ENCODE measurements around the gene CASZ1. TPM values are rescaled to one million over a fixed set of nuclear protein-coding genes. Genes with fewer than 3 reads are reported as not detected.

The CASZ1 gene
- polyA plus RNA-seq, 2 of the 4 experiments (the other 2 are of a cell fraction): 0.52 to 1.2 TPM

DNA sequence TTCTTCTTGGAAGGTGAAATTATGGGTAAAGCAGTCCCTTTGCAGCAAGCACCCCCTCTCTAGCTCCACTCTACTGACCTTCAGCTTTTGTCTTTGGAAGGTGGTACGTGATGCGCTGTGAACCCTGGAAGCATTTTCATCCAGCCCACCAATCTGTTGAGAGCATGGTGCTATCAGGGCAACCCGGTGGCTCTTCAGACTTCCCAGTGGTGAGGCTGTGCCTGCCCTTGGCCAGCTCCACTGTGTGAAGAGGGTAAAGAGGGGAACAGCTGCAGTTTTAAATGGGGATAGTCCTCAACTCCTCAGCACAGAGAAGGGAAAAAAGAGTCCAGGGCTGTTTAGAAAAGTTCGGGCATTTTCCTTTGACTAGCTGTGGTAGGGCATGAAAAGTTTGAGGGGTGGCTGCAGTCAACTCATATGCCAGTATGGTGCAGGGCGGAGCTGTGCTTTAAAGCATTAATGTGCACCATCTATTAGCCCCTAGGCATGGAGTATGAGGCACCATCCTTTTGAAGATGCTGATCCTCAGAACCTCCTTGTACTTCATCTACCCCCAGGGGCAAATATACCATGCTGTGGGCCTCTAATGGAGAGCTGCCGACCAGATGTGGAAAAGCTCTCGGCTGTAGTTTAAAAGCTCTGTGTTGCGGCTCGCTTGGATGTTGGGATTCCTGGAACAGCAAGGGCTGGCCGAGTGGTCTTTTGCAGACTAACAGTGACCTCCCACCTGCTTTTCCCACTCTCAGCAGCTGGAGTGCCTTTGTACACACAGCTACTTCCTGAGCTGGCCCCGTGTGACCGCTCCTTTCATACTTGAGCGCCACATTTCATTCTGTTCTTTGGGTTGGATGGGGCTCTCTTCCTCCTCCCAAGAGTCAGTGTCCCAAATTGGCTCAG lies 198.7 kb downstream of the CASZ1 start:
- POLR2A ChIA-PET: no interaction called here
- DNase-seq (ENCODE audit: low read depth in 1 of 2, low spot score in 1 of 2) (no peak), ATAC-seq (no peak), FAIRE-seq (no peak)
- peaks cover 59% of the 10 kb centered on the region for H3K4me1 ChIP-seq
- CTCF ChIA-PET: interaction anchor here (0.7 to 0.9 kb wide), 2 partner anchors 269 to 440 kb away, joined by 3 read pairs; no protein-coding TSS in a partner anchor
- peak overlapping the region; percentile 79 for H3K4me2 ChIP-seq
- no peak overlapping the region for H3K4me3 ChIP-seq
- no peak for TF ChIP-seq HEYL (CRISPR knock-in tag; IDR thresholded peaks at IDR 0.05)
- TF ChIP-seq ZSCAN20 (CRISPR knock-in tag; IDR thresholded peaks at IDR 0.05): no peak
- TF ChIP-seq HOXA7 (CRISPR knock-in tag; IDR thresholded peaks at IDR 0.05): no peak
- TF ChIP-seq, protein P1, sequence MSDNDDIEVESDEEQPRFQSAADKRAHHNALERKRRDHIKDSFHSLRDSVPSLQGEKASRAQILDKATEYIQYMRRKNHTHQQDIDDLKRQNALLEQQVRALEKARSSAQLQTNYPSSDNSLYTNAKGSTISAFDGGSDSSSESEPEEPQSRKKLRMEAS (IDR thresholded peaks at IDR 0.05): no peak
- TF ChIP-seq POLR2AphosphoS2 (conservative IDR thresholded peaks at IDR 0.05; ENCODE audit: low read length): no peak
- TF ChIP-seq MAZ (IDR thresholded peaks at IDR 0.05; ENCODE audit: borderline replicate concordance, low read depth, low read length): no peak
- TF ChIP-seq RNF2 (IDR thresholded peaks at IDR 0.05; ENCODE audit: borderline replicate concordance, low read depth): no peak
- TF ChIP-seq CEBPB (IDR thresholded peaks at IDR 0.05): no peak
- no peak for TF ChIP-seq KDM5A (IDR thresholded peaks at IDR 0.05)
- no peak for TF ChIP-seq CHD2 (IDR thresholded peaks at IDR 0.05; ENCODE audit: low read length, partially characterized antibody)
- no peak for TF ChIP-seq ZNF302 (CRISPR knock-in tag; IDR thresholded peaks at IDR 0.05)
- no peak for TF ChIP-seq NR3C1 (IDR thresholded peaks at IDR 0.05)
- no peak for TF ChIP-seq NPAS2 (CRISPR knock-in tag; IDR thresholded peaks at IDR 0.05; ENCODE audit: borderline replicate concordance)
- TF ChIP-seq RARB (CRISPR knock-in tag; IDR thresholded peaks at IDR 0.05): no peak
- no peak for TF ChIP-seq SMC3 (IDR thresholded peaks at IDR 0.05)
- no peak for TF ChIP-seq JUN (IDR thresholded peaks at IDR 0.05)
- TF ChIP-seq EHMT2 (IDR thresholded peaks at IDR 0.05; ENCODE audit: low read depth): no peak
- no peak for TF ChIP-seq NFE2L2 (conservative IDR thresholded peaks at IDR 0.05; ENCODE audit: low read length)
- TF ChIP-seq CHD4 (IDR thresholded peaks at IDR 0.05; ENCODE audit: borderline replicate concordance): no peak
- no peak for TF ChIP-seq FOSL2 (IDR thresholded peaks at IDR 0.05)
- TF ChIP-seq FOSL2 (CRISPR knock-in tag; IDR thresholded peaks at IDR 0.05): no peak
- H3K27ac ChIP-seq: peak overlapping the region; percentile 88 to 92
- H3K9me3 ChIP-seq: no peaks in the 10 kb centered on the region
- 88% methylated on average over 13 of the region's 13 CpGs for WGBS (ENCODE audit: missing lambda C conversion rate)

- CTCF ChIA-PET: interaction anchor here (0.9 kb wide), 1 partner anchor 270 kb away, joined by 3 read pairs; no protein-coding TSS in a partner anchor
- Histone ChIP-seq H3K27ac (peak overlapping the region in 1 of 2 experiments; percentile 92; a peak in 3 of 6 replicates), H3K4me1 (peaks cover 57% of the 10 kb centered on the region), H3K4me3 (no peak overlapping the region), H3K4me2 (no peak overlapping the region), H3K9me3 (no peaks in the 10 kb centered on the region)
- FAIRE-seq: no peak
- POLR2A ChIA-PET: no interaction called here
- no peak for TF ChIP-seq RARB (CRISPR knock-in tag; IDR thresholded peaks at IDR 0.05)
- TF ChIP-seq, protein P2, sequence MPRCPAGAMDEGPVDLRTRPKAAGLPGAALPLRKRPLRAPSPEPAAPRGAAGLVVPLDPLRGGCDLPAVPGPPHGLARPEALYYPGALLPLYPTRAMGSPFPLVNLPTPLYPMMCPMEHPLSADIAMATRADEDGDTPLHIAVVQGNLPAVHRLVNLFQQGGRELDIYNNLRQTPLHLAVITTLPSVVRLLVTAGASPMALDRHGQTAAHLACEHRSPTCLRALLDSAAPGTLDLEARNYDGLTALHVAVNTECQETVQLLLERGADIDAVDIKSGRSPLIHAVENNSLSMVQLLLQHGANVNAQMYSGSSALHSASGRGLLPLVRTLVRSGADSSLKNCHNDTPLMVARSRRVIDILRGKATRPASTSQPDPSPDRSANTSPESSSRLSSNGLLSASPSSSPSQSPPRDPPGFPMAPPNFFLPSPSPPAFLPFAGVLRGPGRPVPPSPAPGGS (IDR thresholded peaks at IDR 0.05): no peak
- no peak for TF ChIP-seq USF2 (IDR thresholded peaks at IDR 0.05)
- TF ChIP-seq, protein P3, sequence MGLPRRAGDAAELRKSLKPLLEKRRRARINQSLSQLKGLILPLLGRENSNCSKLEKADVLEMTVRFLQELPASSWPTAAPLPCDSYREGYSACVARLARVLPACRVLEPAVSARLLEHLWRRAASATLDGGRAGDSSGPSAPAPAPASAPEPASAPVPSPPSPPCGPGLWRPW (IDR thresholded peaks at IDR 0.05): no peak
- no peak for TF ChIP-seq HOXA7 (CRISPR knock-in tag; IDR thresholded peaks at IDR 0.05)
- no peak for TF ChIP-seq CBX2 (IDR thresholded peaks at IDR 0.05; ENCODE audit: borderline replicate concordance, low read depth)
- TF ChIP-seq E2F6 (IDR thresholded peaks at IDR 0.05; ENCODE audit: borderline replicate concordance, low read depth): no peak
- TF ChIP-seq, protein P4, sequence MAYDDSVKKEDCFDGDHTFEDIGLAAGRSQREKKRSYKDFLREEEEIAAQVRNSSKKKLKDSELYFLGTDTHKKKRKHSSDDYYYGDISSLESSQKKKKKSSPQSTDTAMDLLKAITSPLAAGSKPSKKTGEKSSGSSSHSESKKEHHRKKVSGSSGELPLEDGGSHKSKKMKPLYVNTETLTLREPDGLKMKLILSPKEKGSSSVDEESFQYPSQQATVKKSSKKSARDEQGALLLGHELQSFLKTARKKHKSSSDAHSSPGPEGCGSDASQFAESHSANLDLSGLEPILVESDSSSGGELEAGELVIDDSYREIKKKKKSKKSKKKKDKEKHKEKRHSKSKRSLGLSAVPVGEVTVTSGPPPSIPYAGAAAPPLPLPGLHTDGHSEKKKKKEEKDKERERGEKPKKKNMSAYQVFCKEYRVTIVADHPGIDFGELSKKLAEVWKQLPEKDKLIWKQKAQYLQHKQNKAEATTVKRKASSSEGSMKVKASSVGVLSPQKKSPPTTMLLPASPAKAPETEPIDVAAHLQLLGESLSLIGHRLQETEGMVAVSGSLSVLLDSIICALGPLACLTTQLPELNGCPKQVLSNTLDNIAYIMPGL (CRISPR knock-in tag; IDR thresholded peaks at IDR 0.05; ENCODE audit: borderline replicate concordance): no peak
- TF ChIP-seq SMC3 (IDR thresholded peaks at IDR 0.05): no peak
- no peak for TF ChIP-seq CBX8 (IDR thresholded peaks at IDR 0.05)
- no peak for DNase-seq (ENCODE audit: low read depth in 1 of 2, low spot score in 1 of 2)
- ATAC-seq: no peak
- 91% methylated on average over 6 of the region's 6 CpGs for WGBS (ENCODE audit: missing lambda C conversion rate)
Observed at GRCh38 chr1:10596780-10597179, 199.7 kb downstream of the CASZ1 start.
